Loucy (cell line): ENCODE data around the gene CHN2.

Experiments used
- EZH2phosphoT487 ChIP-seq: fragments of 200-600 bp; IDR thresholded peaks from 2 replicates; pipeline ENCODE4 v1.6.1; 2018; ENCODE audit warnings: antibody characterized with exemption, mild to moderate bottlenecking, moderate library complexity, borderline replicate concordance
- TF ChIP-seq, protein P1 (sequence below): fragments of 200-600 bp; sonication (generic); conservative IDR thresholded peaks from 2 replicates; pipeline ENCODE4 v1.5.1; 2014; ENCODE audit warnings: mild to moderate bottlenecking, antibody characterized with exemption, low read length

DNA sequence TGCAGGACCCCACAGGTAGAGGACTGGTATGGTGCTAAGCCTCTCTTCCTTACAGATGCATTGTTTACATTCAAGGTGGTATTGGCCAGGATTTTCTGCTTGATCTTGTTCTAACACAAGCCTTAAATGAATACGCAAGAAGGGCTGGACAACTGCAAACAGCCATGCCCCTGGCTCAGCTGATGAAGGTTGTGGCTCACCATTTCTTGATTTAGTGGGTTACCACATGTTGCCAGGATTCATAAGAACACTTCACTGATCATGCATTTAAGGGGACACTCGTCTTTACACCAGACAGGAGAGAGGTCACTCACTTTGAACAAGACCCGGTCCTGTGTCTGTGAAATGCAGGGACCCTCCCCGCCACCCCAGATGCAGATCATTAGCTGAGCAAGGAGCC lies 82.2 kb downstream of the CHN2 start:
- TF ChIP-seq, protein P1, sequence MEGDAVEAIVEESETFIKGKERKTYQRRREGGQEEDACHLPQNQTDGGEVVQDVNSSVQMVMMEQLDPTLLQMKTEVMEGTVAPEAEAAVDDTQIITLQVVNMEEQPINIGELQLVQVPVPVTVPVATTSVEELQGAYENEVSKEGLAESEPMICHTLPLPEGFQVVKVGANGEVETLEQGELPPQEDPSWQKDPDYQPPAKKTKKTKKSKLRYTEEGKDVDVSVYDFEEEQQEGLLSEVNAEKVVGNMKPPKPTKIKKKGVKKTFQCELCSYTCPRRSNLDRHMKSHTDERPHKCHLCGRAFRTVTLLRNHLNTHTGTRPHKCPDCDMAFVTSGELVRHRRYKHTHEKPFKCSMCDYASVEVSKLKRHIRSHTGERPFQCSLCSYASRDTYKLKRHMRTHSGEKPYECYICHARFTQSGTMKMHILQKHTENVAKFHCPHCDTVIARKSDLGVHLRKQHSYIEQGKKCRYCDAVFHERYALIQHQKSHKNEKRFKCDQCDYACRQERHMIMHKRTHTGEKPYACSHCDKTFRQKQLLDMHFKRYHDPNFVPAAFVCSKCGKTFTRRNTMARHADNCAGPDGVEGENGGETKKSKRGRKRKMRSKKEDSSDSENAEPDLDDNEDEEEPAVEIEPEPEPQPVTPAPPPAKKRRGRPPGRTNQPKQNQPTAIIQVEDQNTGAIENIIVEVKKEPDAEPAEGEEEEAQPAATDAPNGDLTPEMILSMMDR, result no peak
- TF ChIP-seq EZH2phosphoT487, result no peak
